Effector memory CD8-positive, alpha-beta T cell (primary cell): ENCODE results near the gene FRMD3.
"Not testable (repeated sequence)": the region's sequence is repeated elsewhere in the genome, so short reads cannot be mapped to it uniquely, and the experiment has no call there.

ENCODE experiments used
- ATAC-seq: fragments of 150-1000 bp; cut with Tn5 transposase; replicated peaks from 2 replicates; pipeline ENCODE4 v1.10.0; 2021; ENCODE audit warnings: mild to moderate bottlenecking, moderate library complexity
- DNase-seq, 3 experiments: peaks; one replicate each; pipeline ENCODE4 v3.0.0; 2021
- H3K27ac Mint-ChIP-seq, 2 donors: one replicate each; pipeline ENCODE4 v1.8.0; 2022; ENCODE audit warnings: mild to moderate bottlenecking in 2 of 2, mixed read lengths in 2 of 2, moderate library complexity in 2 of 2
- H3K27me3 Mint-ChIP-seq, 2 donors: one replicate each; pipeline ENCODE4 v1.8.0; 2022; ENCODE audit warnings: mixed read lengths in 2 of 2
- H3K36me3 Mint-ChIP-seq: one replicate; pipeline ENCODE4 v1.8.0; 2022; ENCODE audit warnings: mild to moderate bottlenecking, moderate library complexity, mixed read lengths; ENCODE audit not compliant: insufficient read depth
- H3K4me1 Mint-ChIP-seq, 2 donors: one replicate each; pipeline ENCODE4 v1.8.0; 2022; ENCODE audit warnings: low read depth in 2 of 2, mixed read lengths in 2 of 2
- H3K4me3 Mint-ChIP-seq, 2 donors: one replicate each; pipeline ENCODE4 v1.8.0; 2022; ENCODE audit warnings: mild to moderate bottlenecking in 2 of 2, mixed read lengths in 2 of 2, moderate library complexity in 2 of 2
- H3K9me3 Mint-ChIP-seq, 2 donors: one replicate each; pipeline ENCODE4 v1.8.0; 2022; ENCODE audit warnings: mixed read lengths in 2 of 2

Gene FRMD3

GRCh38 chr9:83379045-83379444 is 159.2 kb downstream of the FRMD3 start:
- Mint-ChIP-seq H3K9me3 (no peaks in the 10 kb centered on the region), H3K27ac (no peak overlapping the region), H3K27me3 (no peaks in the 10 kb centered on the region), H3K4me3 (no peak overlapping the region), H3K36me3 (no peaks in the 10 kb centered on the region), H3K4me1 (no peaks in the 10 kb centered on the region)
- DNase-seq, result no peak
- no peak for ATAC-seq

GRCh38 chr9:83372957-83373356 is 165.2 kb downstream of the FRMD3 start:
- H3K27me3 Mint-ChIP-seq, result no peaks in the 10 kb centered on the region
- no peak overlapping the region for H3K27ac Mint-ChIP-seq
- ATAC-seq (no peak), DNase-seq (no peak)
- H3K4me3 Mint-ChIP-seq, result no peak overlapping the region
- no peaks in the 10 kb centered on the region for H3K4me1 Mint-ChIP-seq
- H3K9me3 Mint-ChIP-seq, result no peaks in the 10 kb centered on the region
- no peaks in the 10 kb centered on the region for H3K36me3 Mint-ChIP-seq

GRCh38 chr9:83367326-83367725 is 170.9 kb downstream of the FRMD3 start:
- Mint-ChIP-seq H3K36me3 (no peaks in the 10 kb centered on the region), H3K27ac (no peak overlapping the region), H3K4me3 (no peak overlapping the region), H3K27me3 (no peaks in the 10 kb centered on the region), H3K9me3 (no peaks in the 10 kb centered on the region), H3K4me1 (no peaks in the 10 kb centered on the region)
- ATAC-seq (no peak), DNase-seq (no peak)

GRCh38 chr9:83362341-83362995 is 175.7 kb downstream of the FRMD3 start:
- Mint-ChIP-seq H3K27me3 (no peaks in the 10 kb centered on the region), H3K9me3 (peaks cover 0 to 3% of the 10 kb centered on the region in 2 donors), H3K4me1 (no peaks in the 10 kb centered on the region), H3K36me3 (no peaks in the 10 kb centered on the region), H3K4me3 (no peak overlapping the region), H3K27ac (no peak overlapping the region)
- DNase-seq (no peak), ATAC-seq (no peak)

GRCh38 chr9:83359039-83359438 is 179.2 kb downstream of the FRMD3 start:
- H3K9me3 Mint-ChIP-seq, result peaks cover 0 to 5% of the 10 kb centered on the region in 2 donors
- peaks cover 0 to 4% of the 10 kb centered on the region in 2 donors for H3K4me1 Mint-ChIP-seq
- ATAC-seq, result no peak
- no peaks in the 10 kb centered on the region for H3K36me3 Mint-ChIP-seq
- H3K27me3 Mint-ChIP-seq, result no peaks in the 10 kb centered on the region
- H3K4me3 Mint-ChIP-seq, result no peak overlapping the region
- no peak overlapping the region for H3K27ac Mint-ChIP-seq
- DNase-seq, result no peak

- ATAC-seq, H3K27ac Mint-ChIP-seq: not testable (repeated sequence)
Observed at GRCh38 chr9:83358493-83358892, 179.7 kb downstream of the FRMD3 start.

GRCh38 chr9:83355729-83356151 is 182.5 kb downstream of the FRMD3 start:
- Mint-ChIP-seq H3K9me3 (peaks cover 0 to 5% of the 10 kb centered on the region in 2 donors), H3K27me3 (no peaks in the 10 kb centered on the region), H3K27ac (no peak overlapping the region), H3K4me1 (peaks cover 0 to 4% of the 10 kb centered on the region in 2 donors), H3K4me3 (no peak overlapping the region), H3K36me3 (no peaks in the 10 kb centered on the region)
- no peak for DNase-seq
- no peak for ATAC-seq

More at GRCh38 chr9:83358493-83358892, 179.7 kb downstream of the FRMD3 start:
- not testable (repeated sequence) for H3K9me3 Mint-ChIP-seq, H3K4me3 Mint-ChIP-seq, H3K27me3 Mint-ChIP-seq, H3K36me3 Mint-ChIP-seq, DNase-seq, H3K4me1 Mint-ChIP-seq

GRCh38 chr9:83355024-83355444 is 183.2 kb downstream of the FRMD3 start:
- Mint-ChIP-seq H3K4me1 (peaks cover 0 to 4% of the 10 kb centered on the region in 2 donors), H3K27me3 (no peaks in the 10 kb centered on the region), H3K36me3 (no peaks in the 10 kb centered on the region), H3K9me3 (peaks cover 0 to 5% of the 10 kb centered on the region in 2 donors), H3K4me3 (no peak overlapping the region), H3K27ac (no peak overlapping the region)
- no peak for DNase-seq
- ATAC-seq, result no peak

GRCh38 chr9:83349031-83349430 is 189.2 kb downstream of the FRMD3 start:
- Mint-ChIP-seq H3K27me3 (peaks cover 0 to 4% of the 10 kb centered on the region in 2 donors), H3K36me3 (no peaks in the 10 kb centered on the region), H3K27ac (no peak overlapping the region), H3K9me3 (no peaks in the 10 kb centered on the region), H3K4me3 (no peak overlapping the region), H3K4me1 (no peaks in the 10 kb centered on the region)
- ATAC-seq (no peak), DNase-seq (no peak)

GRCh38 chr9:83346655-83347420 is 191.4 kb downstream of the FRMD3 start:
- Mint-ChIP-seq H3K27ac (no peak overlapping the region), H3K36me3 (no peaks in the 10 kb centered on the region), H3K4me1 (no peaks in the 10 kb centered on the region), H3K27me3 (peaks cover 0 to 4% of the 10 kb centered on the region in 2 donors), H3K9me3 (no peaks in the 10 kb centered on the region), H3K4me3 (no peak overlapping the region)
- DNase-seq, result no peak
- ATAC-seq, result no peak

GRCh38 chr9:83343366-83343999 is 194.7 kb downstream of the FRMD3 start:
- DNase-seq (no peak), ATAC-seq (no peak)
- H3K9me3 Mint-ChIP-seq, result no peaks in the 10 kb centered on the region
- H3K27ac Mint-ChIP-seq, result no peak overlapping the region
- H3K4me1 Mint-ChIP-seq, result no peaks in the 10 kb centered on the region
- H3K36me3 Mint-ChIP-seq, result no peaks in the 10 kb centered on the region
- no peaks in the 10 kb centered on the region for H3K27me3 Mint-ChIP-seq
- H3K4me3 Mint-ChIP-seq, result no peak overlapping the region

GRCh38 chr9:83342731-83343130 is 195.5 kb downstream of the FRMD3 start:
- Mint-ChIP-seq H3K4me1 (no peaks in the 10 kb centered on the region), H3K36me3 (no peaks in the 10 kb centered on the region), H3K27me3 (no peaks in the 10 kb centered on the region), H3K9me3 (no peaks in the 10 kb centered on the region), H3K27ac (no peak overlapping the region), H3K4me3 (no peak overlapping the region)
- ATAC-seq (no peak), DNase-seq (no peak)

- Mint-ChIP-seq H3K4me3 (no peak overlapping the region), H3K27me3 (no peaks in the 10 kb centered on the region), H3K4me1 (no peaks in the 10 kb centered on the region), H3K9me3 (no peaks in the 10 kb centered on the region), H3K36me3 (no peaks in the 10 kb centered on the region), H3K27ac (peak overlapping the region in 1 of 2 donors; percentile 10)
- ATAC-seq (no peak), DNase-seq (no peak)
Observed at GRCh38 chr9:83342006-83342405, 196.2 kb downstream of the FRMD3 start.

GRCh38 chr9:83340451-83340850 is 197.8 kb downstream of the FRMD3 start:
- DNase-seq (no peak), ATAC-seq (no peak)
- Mint-ChIP-seq H3K27me3 (no peaks in the 10 kb centered on the region), H3K27ac (no peak overlapping the region), H3K4me3 (no peak overlapping the region), H3K9me3 (no peaks in the 10 kb centered on the region), H3K36me3 (no peaks in the 10 kb centered on the region), H3K4me1 (peaks cover 0 to 4% of the 10 kb centered on the region in 2 donors)
